H9 (cell line): Measurements from ENCODE around the gene TMEM87A. TPM values are rescaled to one million over a fixed set of nuclear protein-coding genes. Genes with fewer than 3 reads are reported as not detected.

Source experiments
- DNase-seq: peaks from one replicate; pipeline ENCODE4 v3.0.0-alpha.2; 2017
- H2AFZ ChIP-seq: one replicate; pipeline ENCODE4 v1.6.1; 2013; ENCODE audit warnings: mild to moderate bottlenecking, low read length, control low read depth, moderate library complexity
- H2AK5ac ChIP-seq: 2 replicates; pipeline ENCODE4 v1.6.1; 2013; ENCODE audit warnings: low read length, control low read depth, mixed read lengths; ENCODE audit not compliant: insufficient read length
- H2BK120ac ChIP-seq: one replicate; pipeline ENCODE4 v1.6.1; 2013; ENCODE audit warnings: low read depth, mild to moderate bottlenecking, low read length, control low read depth, inconsistent platforms; ENCODE audit not compliant: poor library complexity, severe bottlenecking
- H2BK12ac ChIP-seq: 2 replicates; pipeline ENCODE4 v1.6.1; 2013; ENCODE audit warnings: low read length, control low read depth, mixed read lengths, low read depth; ENCODE audit not compliant: insufficient read length
- H2BK15ac ChIP-seq: 2 replicates; pipeline ENCODE4 v1.6.1; 2013; ENCODE audit warnings: low read depth, low read length, control low read depth
- H2BK20ac ChIP-seq: one replicate; pipeline ENCODE4 v1.6.1; 2013; ENCODE audit warnings: low read depth, mild to moderate bottlenecking, low read length, control low read depth, inconsistent platforms; ENCODE audit not compliant: poor library complexity, severe bottlenecking
- H2BK5ac ChIP-seq: 2 replicates; pipeline ENCODE4 v1.6.1; 2013; ENCODE audit warnings: low read length, control low read depth, mixed read lengths; ENCODE audit not compliant: insufficient read length
- H3K14ac ChIP-seq: 2 replicates; pipeline ENCODE4 v1.6.1; 2013; ENCODE audit warnings: low read length, control low read depth; ENCODE audit not compliant: insufficient read depth
- H3K18ac ChIP-seq: 2 replicates; pipeline ENCODE4 v1.6.1; 2013; ENCODE audit warnings: low read depth, mild to moderate bottlenecking, mixed read lengths, low read length, control low read depth; ENCODE audit not compliant: insufficient read length
- H3K23ac ChIP-seq: 2 replicates; pipeline ENCODE4 v1.6.1; 2013; ENCODE audit warnings: low read length, control low read depth, mixed read lengths, low read depth; ENCODE audit not compliant: insufficient read length
- H3K23me2 ChIP-seq: 2 replicates; pipeline ENCODE4 v1.6.1; 2013; ENCODE audit warnings: low read depth, mild to moderate bottlenecking, mixed read lengths, low read length, control low read depth; ENCODE audit not compliant: insufficient read length, poor library complexity, severe bottlenecking
- H3K27ac ChIP-seq: 2 replicates; pipeline ENCODE4 v1.5.1; 2013; ENCODE audit warnings: low read length, control low read depth, mixed read lengths, low read depth; ENCODE audit not compliant: insufficient read length
- H3K27me3 ChIP-seq: 2 replicates; pipeline ENCODE4 v1.6.1; 2013; ENCODE audit warnings: low read length, control low read depth, inconsistent platforms; ENCODE audit not compliant: insufficient read depth
- H3K4ac ChIP-seq: 2 replicates; pipeline ENCODE4 v1.6.1; 2013; ENCODE audit warnings: low read depth, mild to moderate bottlenecking, control low read depth, inconsistent platforms, low read length, moderate library complexity
- H3K4me1 ChIP-seq: 2 replicates; pipeline ENCODE4 v1.6.1; 2013; ENCODE audit warnings: low read length, control low read depth, inconsistent platforms; ENCODE audit not compliant: insufficient read depth
- H3K4me2 ChIP-seq: 2 replicates; pipeline ENCODE4 v1.6.1; 2013; ENCODE audit warnings: low read length, control low read depth, mixed read lengths; ENCODE audit not compliant: insufficient read length, insufficient read depth
- H3K56ac ChIP-seq: 2 replicates; pipeline ENCODE4 v1.6.1; 2013; ENCODE audit warnings: low read depth, mild to moderate bottlenecking, mixed read lengths, low read length, control low read depth; ENCODE audit not compliant: insufficient read length
- H3K79me1 ChIP-seq: 2 replicates; pipeline ENCODE4 v1.6.1; 2013; ENCODE audit warnings: low read depth, mild to moderate bottlenecking, moderate library complexity, low read length, control low read depth, inconsistent platforms; ENCODE audit not compliant: insufficient read depth, poor library complexity, severe bottlenecking
- H3K79me2 ChIP-seq: 2 replicates; pipeline ENCODE4 v1.6.1; 2013; ENCODE audit warnings: low read length, control low read depth, inconsistent platforms; ENCODE audit not compliant: insufficient read depth
- H3K9ac ChIP-seq: 2 replicates; pipeline ENCODE4 v1.6.1; 2013; ENCODE audit warnings: low read length, control low read depth, mixed read lengths; ENCODE audit not compliant: insufficient read length; ENCODE audit errors: extremely low read depth
- H3K9me3 ChIP-seq: one replicate; pipeline ENCODE4 v1.6.1; 2013; ENCODE audit warnings: low read depth, low read length, inconsistent platforms; ENCODE audit not compliant: control insufficient read depth
- H3T11ph ChIP-seq: one replicate; pipeline ENCODE4 v1.6.1; 2013; ENCODE audit warnings: mild to moderate bottlenecking, low read length, control low read depth, inconsistent platforms
- H4K20me1 ChIP-seq: one replicate; pipeline ENCODE4 v1.6.1; 2013; ENCODE audit not compliant: control insufficient read depth, insufficient read length, insufficient read depth
- H4K5ac ChIP-seq: 2 replicates; pipeline ENCODE4 v1.6.1; 2013; ENCODE audit warnings: low read depth, mild to moderate bottlenecking, mixed read lengths, low read length, control low read depth; ENCODE audit not compliant: insufficient read length
- H4K8ac ChIP-seq: replicated peaks from 2 replicates; pipeline ENCODE4 v1.6.1; 2013; ENCODE audit warnings: low read length, control low read depth, mixed read lengths, low read depth; ENCODE audit not compliant: insufficient read length
- H4K91ac ChIP-seq: 2 replicates; pipeline ENCODE4 v1.6.1; 2013; ENCODE audit warnings: low read depth, mild to moderate bottlenecking, moderate library complexity, mixed read lengths, low read length, control low read depth; ENCODE audit not compliant: insufficient read length
- H3K27ac Mint-ChIP-seq, 3 experiments: 2 replicates in 2 of 3; 3 replicates in 1 of 3; pipeline ENCODE4 v1.8.0; 2020 to 2021; ENCODE audit warnings: mixed read lengths in 3 of 3, mild to moderate bottlenecking in 1 of 3, moderate library complexity in 1 of 3
- H3K27me3 Mint-ChIP-seq: 2 replicates; pipeline ENCODE4 v1.8.0; 2021; ENCODE audit warnings: low read depth, mild to moderate bottlenecking, moderate library complexity, mixed read lengths
- H3K36me3 Mint-ChIP-seq, 3 experiments: 2 replicates in 2 of 3; 3 replicates in 1 of 3; pipeline ENCODE4 v1.8.0; 2020 to 2021; ENCODE audit warnings: low read depth in 3 of 3, mixed read lengths in 3 of 3; ENCODE audit not compliant: insufficient read depth in 1 of 3
- H3K4me1 Mint-ChIP-seq, 2 experiments: 2 replicates each; pipeline ENCODE4 v1.8.0; 2020; ENCODE audit warnings: mixed read lengths in 2 of 2
- H3K4me3 Mint-ChIP-seq, 2 experiments: 2 replicates in 1 of 2; 3 replicates in 1 of 2; pipeline ENCODE4 v1.8.0; 2020 to 2021; ENCODE audit warnings: mild to moderate bottlenecking in 2 of 2, mixed read lengths in 2 of 2, moderate library complexity in 1 of 2
- H3K9me3 Mint-ChIP-seq, 2 experiments: 2 replicates in 1 of 2; 3 replicates in 1 of 2; pipeline ENCODE4 v1.8.0; 2020; ENCODE audit warnings: mild to moderate bottlenecking in 2 of 2, mixed read lengths in 2 of 2, moderate library complexity in 1 of 2
- CTCF ChIP-seq: fragments of 200-600 bp; sonication (generic); conservative IDR thresholded peaks from 3 replicates; pipeline ENCODE4 v1.8.0; 2021; ENCODE audit warnings: antibody characterized with exemption, mild to moderate bottlenecking
- WGBS: extraction: QIAGEN DNeasy Blood & Tissue Kit; methylation state at CpG from one replicate; pipeline ENCODE4 v1.1.7; 2013; ENCODE audit warnings: missing lambda C conversion rate, low lambda C conversion rate, mixed read lengths; ENCODE audit not compliant: insufficient read length; ENCODE audit errors: extremely low coverage; 5-methylcytosine and 5-hydroxymethylcytosine counted together
- total RNA-seq: library from RNA; stranded (reverse); gene quantifications from 2 replicates; pipeline ENCODE4 v1.2.1, GENCODE V29; 2021

Gene TMEM87A
- total RNA-seq, 1 experiment from 2014 or later: 46.7 TPM

- Histone ChIP-seq H3K23ac (no peak overlapping the region), H4K91ac (no peak overlapping the region), H2BK20ac (no peak overlapping the region), H2BK120ac (no peak overlapping the region), H3K18ac (no peak overlapping the region), H3K4me2 (no peak overlapping the region), H4K5ac (no peak overlapping the region), H3T11ph (no peak overlapping the region), H3K23me2 (no peaks in the 10 kb centered on the region), H3K56ac (no peak overlapping the region), H3K4me1 (no peaks in the 10 kb centered on the region), H4K20me1 (no peaks in the 10 kb centered on the region), H3K27ac (no peak overlapping the region), H3K27me3 (no peaks in the 10 kb centered on the region), H2AFZ (no peak overlapping the region), H3K14ac (no peak overlapping the region), H2BK5ac (no peak overlapping the region), H2BK12ac (no peak overlapping the region), H4K8ac (no peak overlapping the region), H3K79me2 (no peaks in the 10 kb centered on the region), H3K79me1 (no peaks in the 10 kb centered on the region), H3K4ac (no peak overlapping the region), H3K9ac (no peak overlapping the region), H3K9me3 (no peaks in the 10 kb centered on the region), H2BK15ac (no peak overlapping the region), H2AK5ac (no peak overlapping the region)
- DNase-seq: no peak
- Mint-ChIP-seq H3K4me3 (no peak overlapping the region), H3K27ac (no peak overlapping the region), H3K9me3 (no peaks in the 10 kb centered on the region), H3K36me3 (peaks cover 0 to 14% (median 0%) of the 10 kb centered on the region in 3 experiments; a peak in 1 of 7 replicates), H3K4me1 (peaks cover 0 to 2% of the 10 kb centered on the region in 2 experiments; a peak in 1 of 4 replicates), H3K27me3 (no peaks in the 10 kb centered on the region)
- no CpG with 5 or more reads among the region's 1 CpG for WGBS
- no peak for TF ChIP-seq CTCF
These were observed 41.6 kb upstream of the TMEM87A start for GRCh38 chr15:42314818-42315217.
